Central memory CD4-positive, alpha-beta T cell (primary cell): ENCODE data around the gene PGLYRP3.
"Not testable (repeated sequence)": the region's sequence is repeated elsewhere in the genome, so short reads cannot be mapped to it uniquely, and the experiment has no call there.

ENCODE experiments used
- DNase-seq: peaks from one replicate; pipeline ENCODE4 v3.0.0; 2022

Gene PGLYRP3

GRCh38 chr1:153348511-153349362 lies 36.0 kb upstream of the PGLYRP3 start, which contains the start of gene PGLYRP4:
TSS of gene PGLYRP4 (minus strand) at chr1:153348841. CDS start at chr1:153347932, 909 bp downstream.
- no peak for DNase-seq

GRCh38 chr1:153347856-153348255 lies 35.1 kb upstream of the PGLYRP3 start:
- DNase-seq, result no peak

GRCh38 chr1:153347049-153347448 lies 34.3 kb upstream of the PGLYRP3 start:
- not testable (repeated sequence) for DNase-seq

GRCh38 chr1:153346077-153346723 lies 33.4 kb upstream of the PGLYRP3 start:
- no peak for DNase-seq

GRCh38 chr1:153345187-153346076 lies 32.7 kb upstream of the PGLYRP3 start:
- no peak for DNase-seq

- no peak for DNase-seq
Observed at GRCh38 chr1:153344718-153345025, 31.9 kb upstream of the PGLYRP3 start.

GRCh38 chr1:153343811-153344717 lies 31.3 kb upstream of the PGLYRP3 start:
- no peak for DNase-seq

- DNase-seq, result no peak
Observed at GRCh38 chr1:153343040-153343681, 30.4 kb upstream of the PGLYRP3 start.

GRCh38 chr1:153342178-153342577 lies 29.4 kb upstream of the PGLYRP3 start:
- DNase-seq, result no peak

- DNase-seq, result no peak
Observed at GRCh38 chr1:153341431-153341934, 28.7 kb upstream of the PGLYRP3 start.

GRCh38 chr1:153340356-153340755 lies 27.6 kb upstream of the PGLYRP3 start:
- DNase-seq, result no peak

- DNase-seq, result no peak
Observed at GRCh38 chr1:153339802-153340201, 27.1 kb upstream of the PGLYRP3 start.

GRCh38 chr1:153337980-153338853 lies 25.5 kb upstream of the PGLYRP3 start:
- DNase-seq, result no peak

GRCh38 chr1:153336650-153337049 lies 23.9 kb upstream of the PGLYRP3 start:
- no peak for DNase-seq

- DNase-seq, result no peak
Observed at GRCh38 chr1:153333902-153334301, 21.1 kb upstream of the PGLYRP3 start.

- no peak for DNase-seq
Observed at GRCh38 chr1:153324912-153325311, 12.2 kb upstream of the PGLYRP3 start.

- no peak for DNase-seq
Observed at GRCh38 chr1:153322568-153322967, 9.8 kb upstream of the PGLYRP3 start.

GRCh38 chr1:153318145-153318544 lies 5.4 kb upstream of the PGLYRP3 start:
- DNase-seq, result not testable (repeated sequence)

GRCh38 chr1:153316013-153316412 lies 3.3 kb upstream of the PGLYRP3 start:
- DNase-seq, result not testable (repeated sequence)

- not testable (repeated sequence) for DNase-seq
Observed at GRCh38 chr1:153314388-153314787, 1.6 kb upstream of the PGLYRP3 start.
